ENCODE data around the gene PTGER2.

The PTGER2 gene

DNA sequence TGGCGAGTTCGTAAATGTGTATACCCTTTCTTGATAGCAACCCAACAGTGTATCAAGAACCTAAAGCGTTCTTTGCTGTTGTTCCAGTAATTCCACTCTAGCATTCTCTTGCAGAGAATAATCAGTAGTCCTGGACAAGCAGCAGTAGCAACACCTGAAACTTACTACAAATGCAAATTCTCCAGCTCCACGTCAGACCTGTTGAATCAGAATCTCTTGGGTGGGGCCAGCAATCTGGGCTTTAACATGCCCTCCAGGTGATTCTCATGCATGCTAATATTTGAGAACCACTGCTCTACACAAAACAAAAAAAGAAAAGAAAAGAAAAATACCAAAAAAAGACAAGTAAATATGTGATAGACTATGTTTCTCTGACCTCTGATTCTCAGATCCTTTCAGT, 36.6 kb upstream of the PTGER2 start:
- no peak for DNase-seq (ENCODE audit: low read depth)
- H3K4me3 ChIP-seq (ENCODE audit: control insufficient read depth, low read depth, low read length) = no peak overlapping the region
- TF ChIP-seq CTCF (IDR thresholded peaks at IDR 0.05; ENCODE audit: control insufficient read depth, insufficient read depth, low read depth, low read length, missing control alignments) = no peak

- no peak overlapping the region for H3K4me3 ChIP-seq (ENCODE audit: control insufficient read depth, low read depth, low read length)
- DNase-seq (ENCODE audit: low read depth) = no peak
- TF ChIP-seq CTCF (IDR thresholded peaks at IDR 0.05; ENCODE audit: control insufficient read depth, insufficient read depth, low read depth, low read length, missing control alignments) = no peak
Measured at GRCh38 chr14:52279408-52279807, 34.7 kb upstream of the PTGER2 start.

- no peak for DNase-seq (ENCODE audit: low read depth)
Measured at GRCh38 chr14:52283099-52283498, 31.0 kb upstream of the PTGER2 start.

DNA sequence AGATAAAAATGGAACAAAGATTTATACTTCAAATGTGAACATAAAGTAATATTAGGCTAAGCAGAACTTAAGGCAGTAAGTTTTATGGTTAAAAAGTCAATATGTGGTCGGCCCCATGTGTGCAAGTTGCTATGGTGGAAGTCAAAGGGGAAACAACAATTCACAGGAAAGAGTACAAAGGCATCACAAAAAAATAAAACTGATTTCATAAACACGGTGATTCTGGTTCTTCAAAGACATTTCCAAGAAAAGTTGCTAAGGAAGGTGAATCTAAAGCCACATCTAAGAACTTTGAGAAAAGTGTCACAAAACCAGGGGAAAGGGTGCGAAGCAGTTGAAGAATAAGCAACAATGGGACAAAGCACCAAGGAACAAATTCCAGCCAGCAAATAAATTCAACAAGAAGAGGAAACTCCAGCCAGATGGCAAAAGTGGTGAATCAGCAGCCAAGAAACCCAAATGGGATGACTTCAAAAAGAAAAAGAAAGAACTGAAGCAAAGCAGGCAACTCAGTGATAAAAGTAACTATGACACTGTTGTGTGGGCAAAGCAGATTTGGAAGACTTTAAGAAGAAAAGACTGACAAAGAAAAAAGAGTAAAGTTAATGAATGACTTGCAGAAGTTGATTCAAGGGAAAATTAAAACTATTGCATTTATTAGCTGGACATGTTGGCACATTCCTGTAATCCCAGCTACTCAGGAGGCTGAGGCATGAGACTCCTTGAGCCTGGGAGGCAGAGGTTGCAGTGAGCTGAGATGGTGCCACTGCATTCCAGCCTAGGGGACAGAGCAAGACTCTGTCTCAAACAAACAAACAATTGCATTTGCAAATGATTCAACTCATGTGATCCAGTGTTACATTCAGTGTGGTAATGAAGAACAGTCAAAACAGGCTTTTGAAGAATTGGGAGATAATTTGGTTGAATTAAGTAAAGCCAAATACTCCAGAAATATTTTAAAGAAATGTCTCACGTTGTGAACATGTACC, 27.2 kb upstream of the PTGER2 start:
- no peak overlapping the region for H3K4me3 ChIP-seq (ENCODE audit: control insufficient read depth, low read depth, low read length)
- TF ChIP-seq CTCF (IDR thresholded peaks at IDR 0.05; ENCODE audit: control insufficient read depth, insufficient read depth, low read depth, low read length, missing control alignments) = no peak
- no peak for DNase-seq (ENCODE audit: low read depth)

More at GRCh38 chr14:52283099-52283498, 31.0 kb upstream of the PTGER2 start:
- no peak overlapping the region for H3K4me3 ChIP-seq (ENCODE audit: control insufficient read depth, low read depth, low read length)
- TF ChIP-seq CTCF (IDR thresholded peaks at IDR 0.05; ENCODE audit: control insufficient read depth, insufficient read depth, low read depth, low read length, missing control alignments) = no peak

DNA sequence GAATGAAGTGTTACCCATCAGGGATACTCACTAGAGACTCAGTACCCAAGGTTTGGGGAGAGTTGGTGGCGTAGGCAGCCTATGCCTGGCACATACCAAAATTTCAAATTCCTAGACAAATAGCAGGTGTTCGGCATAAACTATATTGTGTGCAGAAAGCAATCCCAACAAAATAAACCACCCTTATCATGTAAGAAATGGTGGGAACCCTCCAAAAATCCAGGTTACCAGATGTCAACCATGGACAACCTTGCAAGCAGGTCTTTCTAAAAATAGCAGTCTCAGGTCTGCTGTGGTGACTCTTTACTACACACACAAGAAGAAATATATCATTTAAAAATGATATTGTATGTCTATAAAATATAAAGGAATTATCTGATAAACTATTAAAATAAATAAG, 17.7 kb upstream of the PTGER2 start:
- no peak for DNase-seq (ENCODE audit: low read depth)
- no peak for TF ChIP-seq CTCF (IDR thresholded peaks at IDR 0.05; ENCODE audit: control insufficient read depth, insufficient read depth, low read depth, low read length, missing control alignments)
- no peak overlapping the region for H3K4me3 ChIP-seq (ENCODE audit: control insufficient read depth, low read depth, low read length)

- no peak for DNase-seq (ENCODE audit: low read depth)
- H3K4me3 ChIP-seq (ENCODE audit: control insufficient read depth, low read depth, low read length) = no peak overlapping the region
- TF ChIP-seq CTCF (IDR thresholded peaks at IDR 0.05; ENCODE audit: control insufficient read depth, insufficient read depth, low read depth, low read length, missing control alignments) = no peak
Measured at GRCh38 chr14:52298795-52299194, 15.3 kb upstream of the PTGER2 start.

Measured in AG09309 (cell line).